ENCODE data around the gene KCNQ1. TPM values are rescaled to one million over a fixed set of nuclear protein-coding genes. Genes with fewer than 3 reads are reported as not detected.

Gene KCNQ1
- total and polyA plus RNA-seq, 7 donors = 1.1 to 25.2 (median 3.8) TPM

- peaks cover 0 to 32% (median 31%) of the 10 kb centered on the region in 4 donors for H3K4me1 ChIP-seq
Measured at GRCh38 chr11:2781408-2782274, 336.8 kb downstream of the KCNQ1 start.

GRCh38 chr11:2782769-2783168 lies 338.0 kb downstream of the KCNQ1 start:
- Histone ChIP-seq H3K27me3 (no peaks in the 10 kb centered on the region), H3K9me3 (no peaks in the 10 kb centered on the region), H3K4me3 (no peak overlapping the region), H3K27ac (no peak overlapping the region), H3K4me1 (peaks cover 0 to 30% (median 27%) of the 10 kb centered on the region in 4 donors), H3K36me3 (no peaks in the 10 kb centered on the region)
- intact Hi-C loops (cut with DNase I) = no loop called here
- DNase-seq = no peak
- WGBS, 2 donors = 91 to 97% methylated on average over 2 of the region's 2 CpGs
- TF ChIP-seq POLR2A (IDR thresholded peaks at IDR 0.05) (no peak), POLR2AphosphoS5 (IDR thresholded peaks at IDR 0.05) (no peak), EP300 (IDR thresholded peaks at IDR 0.05) (no peak), CTCF (IDR thresholded peaks at IDR 0.05) (no peak)

More at GRCh38 chr11:2781408-2782274, 336.8 kb downstream of the KCNQ1 start:
- H3K9me3 ChIP-seq = no peaks in the 10 kb centered on the region
- intact Hi-C loops (cut with DNase I) = no loop called here
- TF ChIP-seq EP300 (IDR thresholded peaks at IDR 0.05) = no peak
- no peak for TF ChIP-seq POLR2AphosphoS5 (IDR thresholded peaks at IDR 0.05)
- TF ChIP-seq POLR2A (IDR thresholded peaks at IDR 0.05) = no peak
- TF ChIP-seq CTCF (IDR thresholded peaks at IDR 0.05) = no peak
- no peak overlapping the region for H3K4me3 ChIP-seq
- H3K36me3 ChIP-seq = no peaks in the 10 kb centered on the region
- no peaks in the 10 kb centered on the region for H3K27me3 ChIP-seq
- H3K27ac ChIP-seq = peak overlapping the region in 1 of 4 donors; percentile 90
- DNase-seq = peak; percentile 53
- WGBS, 2 donors = 71 to 89% methylated on average over 19 of the region's 19 CpGs

- no peak for TF ChIP-seq POLR2A (IDR thresholded peaks at IDR 0.05)
- TF ChIP-seq EP300 (IDR thresholded peaks at IDR 0.05) = no peak
- Histone ChIP-seq H3K36me3 (no peaks in the 10 kb centered on the region), H3K9me3 (no peaks in the 10 kb centered on the region), H3K4me1 (peaks cover 0 to 22% (median 19%) of the 10 kb centered on the region in 4 donors), H3K4me3 (no peak overlapping the region), H3K27ac (no peak overlapping the region), H3K27me3 (no peaks in the 10 kb centered on the region)
- no peak for DNase-seq
- intact Hi-C loops (cut with DNase I) = no loop called here
Measured at GRCh38 chr11:2783536-2784082, 338.8 kb downstream of the KCNQ1 start.

GRCh38 chr11:2787816-2788167 lies 343.0 kb downstream of the KCNQ1 start:
- no peaks in the 10 kb centered on the region for H3K27me3 ChIP-seq
- H3K9me3 ChIP-seq = no peaks in the 10 kb centered on the region
- H3K4me1 ChIP-seq = peaks cover 0 to 12% (median 10%) of the 10 kb centered on the region in 4 donors
- no peaks in the 10 kb centered on the region for H3K36me3 ChIP-seq
- no peak for DNase-seq
- H3K4me3 ChIP-seq = no peak overlapping the region
- H3K27ac ChIP-seq = no peak overlapping the region
- WGBS, 2 donors = 93 to 94% methylated on average over 10 of the region's 10 CpGs
- no peak for TF ChIP-seq POLR2AphosphoS5 (IDR thresholded peaks at IDR 0.05)
- no peak for TF ChIP-seq CTCF (IDR thresholded peaks at IDR 0.05)
- TF ChIP-seq POLR2A (IDR thresholded peaks at IDR 0.05) = no peak
- no peak for TF ChIP-seq EP300 (IDR thresholded peaks at IDR 0.05)
- intact Hi-C loops (cut with DNase I) = no loop called here

Measured in sigmoid colon (tissue), 7 donors.